Spleen (tissue), 11 donors: ENCODE results near the gene ARNT2. TPM values are rescaled to one million over a fixed set of nuclear protein-coding genes. Genes with fewer than 3 reads are reported as not detected.
A peak's percentile ranks its signal among the peaks of the same experiment; 100 is the strongest.

ENCODE experiments used
- DNase-seq: peaks from one replicate; pipeline ENCODE4 v3.0.0-alpha.2; 2020
- H3K27ac ChIP-seq, 8 donors: fragments of 200-600 bp; sonication (generic) in 7 of 8; 1 replicate in 4 of 8; 2 replicates in 4 of 8; pipeline versions ENCODE4 v1.5.0 to v1.8.0; 2016 to 2021; ENCODE audit warnings: inconsistent platforms in 4 of 8, mild to moderate bottlenecking in 4 of 8, moderate library complexity in 1 of 8
- H3K27me3 ChIP-seq, 7 donors: fragments of 200-600 bp; sonication (generic) in 6 of 7; replicated peaks in 1 of 7; 1 replicate in 4 of 7; 2 replicates in 3 of 7; pipeline versions ENCODE4 v1.5.0 to v1.8.0; 2016 to 2021; ENCODE audit warnings: inconsistent platforms in 3 of 7, mild to moderate bottlenecking in 1 of 7
- H3K36me3 ChIP-seq, 6 donors: fragments of 200-600 bp; sonication (generic) in 5 of 6; 1 replicate in 4 of 6; 2 replicates in 2 of 6; pipeline versions ENCODE4 v1.5.0 to v1.8.0; 2016 to 2021; ENCODE audit warnings: inconsistent platforms in 2 of 6
- H3K4me1 ChIP-seq, 6 donors: fragments of 200-600 bp; sonication (generic) in 5 of 6; 1 replicate in 3 of 6; 2 replicates in 3 of 6; pipeline versions ENCODE4 v1.5.0 to v1.8.0; 2016 to 2021; ENCODE audit warnings: inconsistent platforms in 3 of 6
- H3K4me3 ChIP-seq, 8 donors: fragments of 200-600 bp; sonication (generic) in 7 of 8; 1 replicate in 4 of 8; 2 replicates in 4 of 8; pipeline versions ENCODE4 v1.5.0 to v1.8.0; 2016 to 2021; ENCODE audit warnings: inconsistent platforms in 4 of 8, mild to moderate bottlenecking in 4 of 8, moderate library complexity in 2 of 8
- H3K9me3 ChIP-seq, 8 donors: fragments of 200-600 bp; sonication (generic) in 7 of 8; 1 replicate in 4 of 8; 2 replicates in 4 of 8; pipeline versions ENCODE4 v1.5.0 to v1.8.0; 2016 to 2021; ENCODE audit warnings: inconsistent platforms in 4 of 8
- CTCF ChIP-seq, 11 experiments: fragments of 200-600 bp in 7 of 11; fragments of 450-650 bp in 4 of 11; sonication (generic) in 4 of 11; IDR thresholded peaks in 8 of 11; conservative IDR thresholded peaks in 3 of 11; 1 replicate in 7 of 11; 2 replicates in 4 of 11; pipeline versions ENCODE4 v1.4.0 to v1.8.0; 2016 to 2021; ENCODE audit warnings: antibody characterized with exemption in 11 of 11, inconsistent platforms in 4 of 11, mild to moderate bottlenecking in 1 of 11
- POLR2A ChIP-seq, 3 donors: fragments of 450-650 bp; IDR thresholded peaks; one replicate each; pipeline ENCODE4 v1.5.1; 2017; ENCODE audit warnings: antibody characterized with exemption in 3 of 3, mild to moderate bottlenecking in 1 of 3
- POLR2AphosphoS5 ChIP-seq, 3 donors: sonication (generic); formaldehyde crosslinking; IDR thresholded peaks; one replicate each; pipeline ENCODE4 v1.5.1; 2017; ENCODE audit warnings: antibody characterized with exemption in 3 of 3
- WGBS, 5 donors: extraction: QIAGEN DNeasy Blood & Tissue Kit in 3 of 5; methylation state at CpG; one replicate each; pipeline versions ENCODE4 v1.1.5 to v1.1.7; 2013 to 2018; 5-methylcytosine and 5-hydroxymethylcytosine counted together
- intact Hi-C: fragments of 100-400 bp; cut with DNase I; formaldehyde crosslinking; loops from one replicate; pipeline ENCODE4 v1.15.0; 2023; ENCODE audit warnings: low total_unique reads
- polyA plus RNA-seq, 3 donors: library from polyadenylated mRNA; stranded (reverse); fragments of 200-250 nt; gene quantifications; one replicate each; pipeline ENCODE4 v1.2.1, GENCODE V29; 2013
- total RNA-seq, 7 donors: library from RNA; depleted of rRNA in 3 of 7; stranded (reverse); fragments of >200 nt in 3 of 7; fragmentation: NEBNext Ultra II Directional in 4 of 7; extraction: Animal tissue kit (Norgen Biotek cat#: 25700) in 4 of 7; gene quantifications; one replicate each; pipeline versions ENCODE4 v1.1.0 to v1.2.1, GENCODE V29; 2016 to 2021
- donor health status: healthy with polysubstance abuse.
- donor health status: DM: no; HTN: no; CAD: no; lungs with moderate emphysema.
- donor health status: DM: no; HTN: no; CAD: no.
- donor health status: Bipolar disorder and iron deficiency.
- donor health status: healthy.
- donor health status: DM: no; HTN: no; CAD: no.
- donor health status: DM: yes; HTN: yes; CAD: no.

Gene ARNT2
- total and polyA plus RNA-seq, 10 donors: 1.9 to 12.3 (median 9.1) TPM

GRCh38 chr15:80434926-80435720 is 30.9 kb downstream of the ARNT2 start:
- Histone ChIP-seq H3K27me3 (peaks cover 0 to 3% (median 0%) of the 10 kb centered on the region in 7 donors), H3K9me3 (no peaks in the 10 kb centered on the region), H3K4me1 (peaks cover 0 to 21% (median 6%) of the 10 kb centered on the region in 6 donors), H3K27ac (no peak overlapping the region), H3K36me3 (no peaks in the 10 kb centered on the region), H3K4me3 (no peak overlapping the region)
- WGBS, 5 donors: 61 to 72% (median 64%) methylated on average over 13 of the region's 13 CpGs
- intact Hi-C loops: no loop called here
- no peak for TF ChIP-seq CTCF (IDR thresholded peaks at IDR 0.05 in 8 of 11, conservative IDR thresholded peaks at IDR 0.05 in 3 of 11)
- TF ChIP-seq POLR2A (IDR thresholded peaks at IDR 0.05): no peak
- TF ChIP-seq POLR2AphosphoS5 (IDR thresholded peaks at IDR 0.05): peak in 1 of 3 donors; percentile 12
- peak; percentile 65 for DNase-seq

GRCh38 chr15:80436511-80437307 is 32.5 kb downstream of the ARNT2 start:
- intact Hi-C loops: no loop called here
- no peak for TF ChIP-seq POLR2AphosphoS5 (IDR thresholded peaks at IDR 0.05)
- no peak for TF ChIP-seq CTCF (IDR thresholded peaks at IDR 0.05 in 8 of 11, conservative IDR thresholded peaks at IDR 0.05 in 3 of 11)
- no peak for TF ChIP-seq POLR2A (IDR thresholded peaks at IDR 0.05)
- H3K27me3 ChIP-seq: peaks cover 0 to 14% (median 0%) of the 10 kb centered on the region in 7 donors
- H3K4me1 ChIP-seq: peaks cover 0 to 21% (median 6%) of the 10 kb centered on the region in 6 donors
- no peaks in the 10 kb centered on the region for H3K9me3 ChIP-seq
- WGBS, 5 donors: 66 to 90% (median 75%) methylated on average over 13 of the region's 13 CpGs
- peak; percentile 32 for DNase-seq
- no peak overlapping the region for H3K27ac ChIP-seq
- H3K4me3 ChIP-seq: no peak overlapping the region
- H3K36me3 ChIP-seq: no peaks in the 10 kb centered on the region

GRCh38 chr15:80437334-80437891 is 33.2 kb downstream of the ARNT2 start:
- Histone ChIP-seq H3K4me3 (no peak overlapping the region), H3K27ac (no peak overlapping the region), H3K36me3 (no peaks in the 10 kb centered on the region), H3K27me3 (peaks cover 0 to 20% (median 0%) of the 10 kb centered on the region in 7 donors), H3K9me3 (no peaks in the 10 kb centered on the region), H3K4me1 (peaks cover 0 to 21% (median 6%) of the 10 kb centered on the region in 6 donors)
- peak; percentile 19 for DNase-seq
- no peak for TF ChIP-seq POLR2A (IDR thresholded peaks at IDR 0.05)
- TF ChIP-seq CTCF (IDR thresholded peaks at IDR 0.05 in 8 of 11, conservative IDR thresholded peaks at IDR 0.05 in 3 of 11): no peak
- no peak for TF ChIP-seq POLR2AphosphoS5 (IDR thresholded peaks at IDR 0.05)
- intact Hi-C loops: no loop called here
- 50 to 78% (median 66%) methylated on average over 6 of the region's 6 CpGs for WGBS, 5 donors
